ENCODE data around the gene CLEC2A. TPM values are rescaled to one million over a fixed set of nuclear protein-coding genes. Genes with fewer than 3 reads are reported as not detected.

CLEC2A gene
- total RNA-seq, 1 experiment from 2014 or later, result not detected

- H3K9me3 ChIP-seq (ENCODE audit: control insufficient read depth in 1 of 2, insufficient read depth in 1 of 2, low read depth in 1 of 2, low read length in 2 of 2), result peaks cover 6 to 7% of the 10 kb centered on the region in 2 experiments; a peak in 2 of 4 replicates
- intact Hi-C loops (cut with micrococcal nuclease), result no loop called here
- no peak overlapping the region for H3K4me3 ChIP-seq (replicated peaks in 1 of 2; ENCODE audit: low read depth in 1 of 2, low read length in 2 of 2)
- DNase-seq (ENCODE audit: low read depth, low spot score) (no peak), ATAC-seq (no peak)
- no peak overlapping the region for H3K4me2 ChIP-seq (ENCODE audit: low read length)
- no peak overlapping the region for H3K9ac ChIP-seq (ENCODE audit: low read length)
- TF ChIP-seq SIN3A (IDR thresholded peaks at IDR 0.05; ENCODE audit: low read depth), result no peak
- no peak for TF ChIP-seq EGR1 (IDR thresholded peaks at IDR 0.05; ENCODE audit: low read depth)
- TF ChIP-seq CEBPB (IDR thresholded peaks at IDR 0.05; ENCODE audit: low read depth), result no peak
- no peak for TF ChIP-seq ELF1 (IDR thresholded peaks at IDR 0.05; ENCODE audit: borderline replicate concordance, low read depth)
- TF ChIP-seq, protein P1, sequence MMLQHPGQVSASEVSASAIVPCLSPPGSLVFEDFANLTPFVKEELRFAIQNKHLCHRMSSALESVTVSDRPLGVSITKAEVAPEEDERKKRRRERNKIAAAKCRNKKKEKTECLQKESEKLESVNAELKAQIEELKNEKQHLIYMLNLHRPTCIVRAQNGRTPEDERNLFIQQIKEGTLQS (IDR thresholded peaks at IDR 0.05), result no peak
- TF ChIP-seq POLR2AphosphoS5 (IDR thresholded peaks at IDR 0.05; ENCODE audit: low read depth, low read length), result no peak
- TF ChIP-seq JUND (IDR thresholded peaks at IDR 0.05), result no peak
- no peak for TF ChIP-seq CTCF (IDR thresholded peaks at IDR 0.05 in 2 of 3, conservative IDR thresholded peaks at IDR 0.05 in 1 of 3; ENCODE audit: borderline replicate concordance in 1 of 3, insufficient read depth in 1 of 3, low read depth in 2 of 3, low read length in 2 of 3)
- no peak for TF ChIP-seq ZFX (IDR thresholded peaks at IDR 0.05)
- no peak for TF ChIP-seq SP1 (IDR thresholded peaks at IDR 0.05; ENCODE audit: low read depth)
- no peaks in the 10 kb centered on the region for H3K4me1 ChIP-seq (ENCODE audit: control insufficient read depth in 1 of 2, insufficient read depth in 2 of 2, low read length in 2 of 2)
- BruUV-seq (replicated peaks), result no TSS peak
- CTCF ChIA-PET, result no interaction called here
- POLR2A ChIA-PET, result no interaction called here
- RAD21 ChIA-PET (ENCODE audit: low non-redundant PET in 1 of 2, low total read pairs in 2 of 2, uncharacterized antibody in 2 of 2, unreplicated experiment in 2 of 2), result no interaction called here
- H4K20me1 ChIP-seq (ENCODE audit: insufficient read depth), result no peaks in the 10 kb centered on the region
- peaks cover 19% of the 10 kb centered on the region; the same call in 1 of the 2 replicates for H3K27me3 ChIP-seq (ENCODE audit: insufficient read depth, low read length)
- H3K36me3 ChIP-seq (ENCODE audit: control insufficient read depth in 1 of 2, insufficient read depth in 2 of 2, low read length in 2 of 2), result no peaks in the 10 kb centered on the region
- no peak overlapping the region for H3K27ac ChIP-seq (ENCODE audit: low read depth, low read length)
- H3K9me2 ChIP-seq (ENCODE audit: insufficient read depth), result no peaks in the 10 kb centered on the region
- H3K79me2 ChIP-seq (ENCODE audit: insufficient read depth, low read length), result no peaks in the 10 kb centered on the region
- no peak overlapping the region for H2AFZ ChIP-seq (ENCODE audit: low read depth, low read length, poor library complexity, severe bottlenecking)
Observed at GRCh38 chr12:9908350-9908749, 23.8 kb downstream of the CLEC2A start.
